H1 (cell line): Measurements from ENCODE around the gene HOXA6. TPM values are rescaled to one million over a fixed set of nuclear protein-coding genes. Genes with fewer than 3 reads are reported as not detected.
A peak's percentile ranks its signal among the peaks of the same experiment; 100 is the strongest.

Experiments
- ASH2L ChIP-seq: fragments of 200-600, 300-600 bp; sonication (generic); IDR thresholded peaks from one replicate; pipeline ENCODE4 v1.7.1; 2017; ENCODE audit warnings: low read length
- BCL11A ChIP-seq, 2 experiments: IDR thresholded peaks; one replicate each; pipeline ENCODE4 v1.6.1; 2011; ENCODE audit warnings: low read depth in 2 of 2, low read length in 2 of 2, mild to moderate bottlenecking in 2 of 2
- CEBPB ChIP-seq: IDR thresholded peaks from 2 replicates; pipeline ENCODE4 v1.6.1; 2012; ENCODE audit warnings: low read depth, low read length
- CHD1 ChIP-seq: IDR thresholded peaks from 2 replicates; pipeline ENCODE4 v1.6.1; 2012; ENCODE audit warnings: low read depth, low read length, improper control_type of control experiment
- CREB1 ChIP-seq: IDR thresholded peaks from 2 replicates; pipeline ENCODE4 v1.6.1; 2012; ENCODE audit warnings: inconsistent platforms
- CTBP2 ChIP-seq: IDR thresholded peaks from 2 replicates; pipeline ENCODE4 v1.7.0; 2011; ENCODE audit warnings: borderline replicate concordance, mild to moderate bottlenecking, moderate library complexity, mixed read lengths, low read length; ENCODE audit not compliant: insufficient read depth, insufficient read length
- EZH2 ChIP-seq: fragments of 200-600 bp; sonication (generic); IDR thresholded peaks from 2 replicates; pipeline ENCODE4 v1.7.1; 2012; ENCODE audit warnings: low read depth, mild to moderate bottlenecking, moderate library complexity, low read length, inconsistent platforms; ENCODE audit not compliant: severe bottlenecking
- HDAC2 ChIP-seq, 2 experiments: fragments of 300-600 bp in 1 of 2; sonication (generic) in 1 of 2; IDR thresholded peaks; 2 replicates each; pipeline ENCODE4 v1.6.1; 2011 to 2012; ENCODE audit warnings: low read depth in 2 of 2, low read length in 2 of 2, mild to moderate bottlenecking in 2 of 2, moderate library complexity in 2 of 2, borderline replicate concordance in 1 of 2, inconsistent platforms in 1 of 2
- JUND ChIP-seq: IDR thresholded peaks from 2 replicates; pipeline ENCODE4 v1.6.1; 2011; ENCODE audit warnings: mild to moderate bottlenecking, improper control_type of control experiment, low read length
- KDM1A ChIP-seq: fragments of 200-600, 300-600 bp; sonication (generic); IDR thresholded peaks from 2 replicates; pipeline ENCODE4 v1.7.1; 2016; ENCODE audit warnings: mild to moderate bottlenecking, low read length, borderline replicate concordance
- NRF1 ChIP-seq: IDR thresholded peaks from 2 replicates; pipeline ENCODE4 v1.6.1; 2011; ENCODE audit warnings: mild to moderate bottlenecking, low read depth, low read length, improper control_type of control experiment
- POLR2AphosphoS5 ChIP-seq: IDR thresholded peaks from 2 replicates; pipeline ENCODE4 v1.6.1; 2011; ENCODE audit warnings: low read depth, low read length
- POU5F1 ChIP-seq: IDR thresholded peaks from 2 replicates; pipeline ENCODE4 v1.6.1; 2011; ENCODE audit warnings: low read depth, mild to moderate bottlenecking, low read length, moderate library complexity
- RXRA ChIP-seq: IDR thresholded peaks from 2 replicates; pipeline ENCODE4 v1.6.1; 2011; ENCODE audit warnings: low read depth, mild to moderate bottlenecking, low read length, moderate library complexity; ENCODE audit not compliant: insufficient read depth
- SIN3A ChIP-seq, 2 experiments: IDR thresholded peaks in 1 of 2; conservative IDR thresholded peaks in 1 of 2; 2 replicates each; pipeline ENCODE4 v1.6.1; 2011 to 2012; ENCODE audit warnings: low read length in 2 of 2, improper control_type of control experiment in 1 of 2, low read depth in 1 of 2, mild to moderate bottlenecking in 1 of 2
- SRF ChIP-seq: IDR thresholded peaks from 2 replicates; pipeline ENCODE4 v1.6.1; 2011; ENCODE audit warnings: mild to moderate bottlenecking, low read depth, low read length, moderate library complexity
- TAF7 ChIP-seq: optimal IDR thresholded peaks from 2 replicates; pipeline ENCODE3; 2011; ENCODE audit warnings: low read depth, mild to moderate bottlenecking, inconsistent platforms, low read length, moderate library complexity, borderline replicate concordance
- polyA plus RNA-seq, 7 experiments: library from polyadenylated mRNA; depleted of rRNA in 3 of 7; stranded (reverse) in 5 of 7; unstranded in 2 of 7; fragments of >200 nt in 5 of 7; fragments of 200-250 nt in 2 of 7; gene quantifications; 1 replicate in 5 of 7; 2 replicates in 1 of 7; 4 replicates in 1 of 7; pipeline versions ENCODE4 v1.2.1 to v1.2.3, GENCODE V29; 2011 to 2013; ENCODE audit warnings: missing spikeins in 2 of 7, mixed read lengths in 2 of 7
- total RNA-seq: library from RNA; stranded (reverse); fragmentation: NEBNext Ultra II Directional; extraction: Animal tissue kit (Norgen Biotek cat#: 25700); gene quantifications from 2 replicates; pipeline ENCODE4 v1.2.1, GENCODE V29; 2021
- TF ChIP-seq, protein P1 (sequence below): IDR thresholded peaks from 2 replicates; pipeline ENCODE4 v1.6.1; 2011; ENCODE audit warnings: low read depth, mild to moderate bottlenecking, low read length; ENCODE audit not compliant: insufficient read depth
- TF ChIP-seq, protein P2 (sequence below), 3 experiments: IDR thresholded peaks; 1 replicate in 2 of 3; 2 replicates in 1 of 3; pipeline versions ENCODE4 v1.5.1 to v1.6.1; 2011; ENCODE audit warnings: low read length in 3 of 3, mild to moderate bottlenecking in 3 of 3, inconsistent platforms in 2 of 3, low read depth in 1 of 3, moderate library complexity in 1 of 3; ENCODE audit not compliant: insufficient read depth in 1 of 3; ENCODE audit errors: control extremely low read depth in 1 of 3
- TF ChIP-seq, protein P3 (sequence below): IDR thresholded peaks from 2 replicates; pipeline ENCODE4 v1.6.1; 2012; ENCODE audit warnings: inconsistent platforms

HOXA6 gene
- total and polyA plus RNA-seq, 2 of the 8 experiments (the other 6 are each of a cell fraction or from before 2014, with no cell fraction given), result not detected

GRCh38 chr7:27115221-27116026 is 32.1 kb downstream of the HOXA6 start (continued):
- TF ChIP-seq JUND (no peak), BCL11A (IDR thresholded peaks at IDR 0.05; ENCODE audit: low read depth in 2 of 2, low read length in 2 of 2) (no peak), POLR2AphosphoS5 (no peak), CTBP2 (peak; percentile 86), POU5F1 (no peak), ASH2L (no peak), EZH2 (peak; percentile 99), CREB1 (no peak), SIN3A (conservative IDR thresholded peaks at IDR 0.05 in 1 of 2, IDR thresholded peaks at IDR 0.05 in 1 of 2; ENCODE audit: low read depth in 1 of 2, low read length in 2 of 2) (no peak), SRF (no peak), KDM1A (no peak), CHD1 (no peak), RXRA (no peak), CEBPB (no peak), NRF1 (no peak), HDAC2 (IDR thresholded peaks at IDR 0.05; ENCODE audit: borderline replicate concordance in 1 of 2, low read depth in 2 of 2, low read length in 2 of 2) (no peak), TAF7 (no peak)
- TF ChIP-seq, protein P1, sequence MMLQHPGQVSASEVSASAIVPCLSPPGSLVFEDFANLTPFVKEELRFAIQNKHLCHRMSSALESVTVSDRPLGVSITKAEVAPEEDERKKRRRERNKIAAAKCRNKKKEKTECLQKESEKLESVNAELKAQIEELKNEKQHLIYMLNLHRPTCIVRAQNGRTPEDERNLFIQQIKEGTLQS, result no peak
- TF ChIP-seq, protein P2, sequence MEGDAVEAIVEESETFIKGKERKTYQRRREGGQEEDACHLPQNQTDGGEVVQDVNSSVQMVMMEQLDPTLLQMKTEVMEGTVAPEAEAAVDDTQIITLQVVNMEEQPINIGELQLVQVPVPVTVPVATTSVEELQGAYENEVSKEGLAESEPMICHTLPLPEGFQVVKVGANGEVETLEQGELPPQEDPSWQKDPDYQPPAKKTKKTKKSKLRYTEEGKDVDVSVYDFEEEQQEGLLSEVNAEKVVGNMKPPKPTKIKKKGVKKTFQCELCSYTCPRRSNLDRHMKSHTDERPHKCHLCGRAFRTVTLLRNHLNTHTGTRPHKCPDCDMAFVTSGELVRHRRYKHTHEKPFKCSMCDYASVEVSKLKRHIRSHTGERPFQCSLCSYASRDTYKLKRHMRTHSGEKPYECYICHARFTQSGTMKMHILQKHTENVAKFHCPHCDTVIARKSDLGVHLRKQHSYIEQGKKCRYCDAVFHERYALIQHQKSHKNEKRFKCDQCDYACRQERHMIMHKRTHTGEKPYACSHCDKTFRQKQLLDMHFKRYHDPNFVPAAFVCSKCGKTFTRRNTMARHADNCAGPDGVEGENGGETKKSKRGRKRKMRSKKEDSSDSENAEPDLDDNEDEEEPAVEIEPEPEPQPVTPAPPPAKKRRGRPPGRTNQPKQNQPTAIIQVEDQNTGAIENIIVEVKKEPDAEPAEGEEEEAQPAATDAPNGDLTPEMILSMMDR (IDR thresholded peaks at IDR 0.05; ENCODE audit: control extremely low read depth in 1 of 3, insufficient read depth in 1 of 3, low read depth in 1 of 3, low read length in 3 of 3), result no peak
- TF ChIP-seq, protein P3, sequence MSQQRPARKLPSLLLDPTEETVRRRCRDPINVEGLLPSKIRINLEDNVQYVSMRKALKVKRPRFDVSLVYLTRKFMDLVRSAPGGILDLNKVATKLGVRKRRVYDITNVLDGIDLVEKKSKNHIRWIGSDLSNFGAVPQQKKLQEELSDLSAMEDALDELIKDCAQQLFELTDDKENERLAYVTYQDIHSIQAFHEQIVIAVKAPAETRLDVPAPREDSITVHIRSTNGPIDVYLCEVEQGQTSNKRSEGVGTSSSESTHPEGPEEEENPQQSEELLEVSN, result no peak
